Posterior cingulate gyrus (tissue), 11 donors: ENCODE results near the gene BRSK1.

Source experiments
- DNase-seq, 10 donors: peaks; one replicate each; pipeline versions ENCODE4 v3.0.0 to v3.0.0-alpha.2; 2020 to 2021; ENCODE audit warnings: mixed read lengths in 3 of 10
- intact Hi-C: fragments of 100-400 bp; cut with DNase I; formaldehyde crosslinking; loops from one replicate; pipeline ENCODE4 v1.15.1; 2023

The BRSK1 gene

DNA sequence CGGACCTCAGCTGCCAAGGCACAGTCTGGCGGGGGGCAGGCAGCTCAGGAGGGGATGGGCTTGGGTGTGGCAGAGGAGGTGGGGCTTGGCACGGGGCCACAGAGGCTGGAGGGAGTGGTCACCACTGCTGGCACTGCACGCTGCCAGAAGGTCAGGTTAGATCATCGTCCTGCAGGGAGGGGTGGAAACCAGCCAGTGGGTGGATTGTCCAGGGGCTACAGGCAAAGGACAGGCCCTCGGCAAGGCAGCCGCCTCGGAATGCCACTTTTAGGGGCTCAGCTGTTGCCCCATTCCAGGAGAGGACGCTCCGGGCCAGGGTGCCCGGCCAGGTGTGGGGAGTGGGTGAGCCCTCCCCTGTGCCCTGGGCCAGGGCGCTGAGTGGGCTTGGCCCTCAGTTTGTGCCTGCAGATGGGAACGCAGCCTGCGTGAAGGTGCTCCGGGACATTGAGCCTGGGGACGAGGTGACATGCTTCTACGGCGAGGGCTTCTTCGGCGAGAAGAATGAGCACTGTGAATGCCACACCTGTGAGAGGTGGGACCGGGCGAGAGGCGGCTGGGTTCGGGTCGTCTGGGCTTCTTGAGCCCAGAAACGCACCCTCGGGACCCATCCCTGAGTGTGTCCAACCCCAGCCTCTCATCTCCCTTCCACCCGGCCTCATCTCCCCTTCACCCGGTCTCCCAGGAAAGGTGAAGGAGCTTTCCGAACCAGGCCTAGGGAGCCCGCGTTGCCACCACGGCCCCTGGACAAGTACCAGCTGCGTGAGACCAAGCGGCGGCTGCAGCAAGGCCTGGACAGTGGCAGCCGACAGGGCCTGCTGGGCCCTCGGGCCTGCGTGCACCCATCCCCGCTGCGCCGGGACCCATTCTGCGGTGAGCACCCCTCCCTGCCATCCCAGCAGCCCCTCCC lies 62.3 kb downstream of the BRSK1 start:
- intact Hi-C loops: no loop called here
- DNase-seq: no peak

DNA sequence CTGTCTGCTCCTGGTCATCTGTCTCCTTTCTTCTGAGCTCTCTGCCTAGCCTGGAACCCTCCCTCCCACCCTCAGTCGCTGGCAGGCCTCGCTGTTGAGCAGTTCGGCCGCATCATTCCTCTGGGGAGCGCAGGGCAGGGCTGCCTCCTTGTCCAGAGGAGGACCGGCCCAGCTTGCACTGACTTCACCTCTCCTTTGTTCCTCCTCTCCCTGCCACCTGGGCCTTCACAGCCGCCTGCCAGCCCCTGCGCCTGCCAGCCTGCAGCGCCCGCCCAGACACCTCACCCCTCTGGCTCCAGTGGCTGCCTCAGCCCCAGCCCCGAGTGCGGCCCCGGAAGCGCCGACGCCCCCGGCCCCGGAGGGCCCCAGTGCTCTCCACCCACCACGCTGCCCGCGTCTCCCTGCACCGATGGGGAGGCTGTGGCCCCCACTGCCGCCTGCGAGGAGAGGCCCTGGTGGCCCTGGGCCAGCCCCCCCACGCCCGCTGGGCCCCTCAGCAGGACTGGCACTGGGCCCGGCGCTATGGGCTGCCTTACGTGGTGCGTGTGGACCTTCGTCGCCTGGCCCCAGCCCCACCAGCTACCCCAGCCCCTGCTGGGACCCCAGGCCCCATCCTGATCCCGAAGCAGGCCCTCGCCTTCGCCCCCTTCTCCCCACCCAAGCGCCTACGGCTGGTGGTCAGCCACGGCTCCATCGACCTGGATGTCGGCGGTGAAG lies 63.1 kb downstream of the BRSK1 start:
- intact Hi-C loops: no loop called here

DNA sequence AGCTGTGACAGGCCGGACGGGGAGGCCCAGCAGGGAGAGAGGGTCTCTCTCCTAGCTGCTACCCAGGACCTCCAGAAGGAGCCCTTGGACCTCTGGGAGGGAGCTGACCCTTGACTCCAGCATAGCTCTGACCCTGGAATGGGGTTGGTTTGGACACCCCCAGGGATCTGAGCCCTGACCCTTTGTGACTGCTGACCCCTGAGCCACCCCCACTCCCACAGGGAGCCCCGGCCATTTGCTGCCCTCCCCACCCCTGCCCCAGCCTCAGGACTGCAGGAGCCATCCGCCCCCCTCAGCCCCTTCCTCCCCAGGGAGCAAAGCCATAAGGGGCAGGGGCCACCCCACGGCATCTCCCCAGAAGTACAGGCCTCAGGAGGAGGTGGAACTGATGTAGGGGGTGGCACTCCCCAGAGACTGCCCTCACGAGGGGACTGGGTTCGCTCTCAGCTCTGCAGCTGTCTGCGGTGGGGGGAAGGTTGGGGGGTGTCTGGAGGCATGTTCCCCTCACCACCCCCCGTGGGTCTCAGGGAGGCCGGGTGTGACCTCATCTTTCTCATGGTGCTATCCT lies 63.7 kb downstream of the BRSK1 start:
- no peak for DNase-seq
- intact Hi-C loops: no loop called here

More for the DNA sequence above, 63.1 kb downstream of the BRSK1 start:
- no peak for DNase-seq

DNA sequence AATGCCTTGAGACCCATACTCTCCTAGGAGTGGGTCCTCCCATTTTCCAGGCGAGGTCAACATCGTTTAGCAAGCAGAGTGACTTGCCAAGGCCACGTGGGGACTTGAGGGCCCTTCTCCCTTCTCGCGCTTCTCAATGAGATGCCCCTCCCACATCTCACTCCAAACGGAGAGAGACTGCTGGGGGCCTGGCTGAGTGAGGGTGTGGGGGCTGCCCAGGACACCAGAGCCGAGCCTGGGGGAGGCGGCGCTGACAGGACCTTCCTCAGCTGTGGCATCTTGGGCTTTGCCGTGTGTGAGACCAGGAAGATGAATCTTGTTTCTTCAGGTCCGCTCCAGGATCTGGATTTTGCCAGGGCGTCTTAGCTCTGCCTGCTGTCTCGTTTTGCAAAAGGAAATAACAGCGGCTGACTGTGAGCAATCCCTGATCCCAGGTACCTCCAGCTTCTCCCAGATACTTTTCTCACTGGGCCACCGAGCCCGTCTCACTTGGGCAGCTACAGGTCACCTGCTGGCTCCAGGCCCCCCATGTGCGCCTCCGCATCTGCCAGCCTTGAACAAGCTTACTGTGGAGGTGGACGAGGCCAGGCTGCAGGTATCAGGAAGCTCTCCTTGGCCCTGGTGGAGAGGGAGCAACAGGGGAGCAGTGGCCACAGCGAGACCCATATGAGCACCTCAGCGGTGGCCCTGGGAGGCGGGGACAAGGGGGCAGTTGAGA lies 64.7 kb downstream of the BRSK1 start:
- intact Hi-C loops: no loop called here
- peak in 1 of 10 donors; percentile 78 for DNase-seq

DNA sequence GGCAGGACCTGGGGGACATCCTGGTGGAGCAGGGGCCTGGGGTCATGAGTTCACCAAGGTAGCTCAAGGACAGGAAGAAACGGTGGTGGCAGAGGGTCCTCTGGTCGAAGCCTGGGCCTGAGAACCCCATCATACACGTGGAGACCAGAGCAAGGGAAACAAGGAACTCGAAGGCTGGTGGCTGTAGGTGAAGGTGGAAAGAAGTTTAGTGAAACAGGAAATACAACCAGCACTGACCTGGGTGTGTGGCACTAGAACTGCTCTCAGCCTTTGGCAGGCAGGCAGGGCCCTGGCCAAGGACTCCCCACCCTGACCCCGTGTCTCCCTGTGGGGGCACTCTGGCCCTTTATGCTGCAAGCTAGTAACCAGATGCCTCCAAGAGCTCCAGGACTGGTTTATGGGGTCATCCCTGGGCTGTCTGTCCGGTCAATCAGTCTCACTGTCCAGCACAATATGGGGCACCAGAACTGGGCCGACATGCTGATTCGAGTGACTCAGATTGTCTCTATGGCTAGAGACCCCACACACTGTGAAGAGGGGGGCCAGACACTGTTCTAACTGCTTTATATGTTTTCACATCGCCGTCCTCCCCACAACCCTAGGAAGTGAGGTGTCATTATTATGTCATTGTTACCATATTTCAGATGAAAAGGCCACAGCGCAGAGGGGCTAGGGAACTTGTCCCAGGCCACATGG lies 67.0 kb downstream of the BRSK1 start:
- no peak for DNase-seq
- intact Hi-C loops: no loop called here

DNA sequence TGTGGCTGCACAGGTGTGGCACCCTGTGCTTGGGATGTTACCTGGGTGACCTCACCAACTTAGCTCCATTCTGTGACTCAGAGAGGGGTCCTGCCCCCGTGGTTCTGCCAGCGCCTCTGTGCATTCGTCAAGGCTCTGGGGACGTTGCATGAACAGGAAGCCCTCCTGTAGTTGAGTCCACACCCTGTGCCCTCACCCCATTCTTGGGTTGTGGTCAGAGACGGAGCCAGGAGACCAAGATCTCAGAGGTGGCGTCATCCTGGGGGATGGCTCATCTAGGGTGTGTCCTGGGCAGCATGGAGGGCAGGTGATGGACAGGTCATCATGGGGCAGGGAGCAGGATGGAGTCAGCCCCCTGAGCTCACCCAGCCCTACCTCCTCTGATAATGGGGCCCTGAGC lies 68.2 kb downstream of the BRSK1 start:
- no peak for DNase-seq
- intact Hi-C loops: no loop called here

DNA sequence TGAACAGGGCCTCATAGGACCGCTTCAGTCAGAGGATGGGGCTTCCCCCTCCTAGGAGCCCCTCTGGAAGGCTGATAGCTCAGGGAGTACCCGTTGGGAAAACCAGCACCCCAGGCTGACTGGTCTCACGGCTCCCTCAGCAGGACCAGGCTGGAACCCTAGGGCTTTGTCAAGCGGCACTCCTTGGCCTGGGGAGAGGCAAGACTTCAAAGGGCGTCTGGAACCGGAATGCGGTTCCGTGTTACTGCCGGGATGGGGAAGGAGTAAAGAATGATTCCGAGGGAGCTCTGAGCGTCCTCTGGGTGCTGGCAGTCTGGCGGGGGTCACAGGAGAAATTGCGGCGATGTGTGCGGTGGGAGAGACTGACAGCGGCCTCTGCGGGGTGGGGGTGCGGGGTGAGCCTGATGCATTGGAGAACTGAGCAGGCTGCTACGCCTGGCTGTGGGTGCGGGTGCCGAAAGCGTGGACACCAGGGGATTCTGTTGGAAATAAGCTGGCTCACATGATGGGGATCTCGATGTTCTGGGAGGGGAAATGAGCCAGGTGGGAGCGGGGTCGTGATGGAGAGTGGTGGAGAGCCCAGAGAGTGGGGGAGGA lies 68.8 kb downstream of the BRSK1 start:
- intact Hi-C loops: no loop called here
- no peak for DNase-seq

DNA sequence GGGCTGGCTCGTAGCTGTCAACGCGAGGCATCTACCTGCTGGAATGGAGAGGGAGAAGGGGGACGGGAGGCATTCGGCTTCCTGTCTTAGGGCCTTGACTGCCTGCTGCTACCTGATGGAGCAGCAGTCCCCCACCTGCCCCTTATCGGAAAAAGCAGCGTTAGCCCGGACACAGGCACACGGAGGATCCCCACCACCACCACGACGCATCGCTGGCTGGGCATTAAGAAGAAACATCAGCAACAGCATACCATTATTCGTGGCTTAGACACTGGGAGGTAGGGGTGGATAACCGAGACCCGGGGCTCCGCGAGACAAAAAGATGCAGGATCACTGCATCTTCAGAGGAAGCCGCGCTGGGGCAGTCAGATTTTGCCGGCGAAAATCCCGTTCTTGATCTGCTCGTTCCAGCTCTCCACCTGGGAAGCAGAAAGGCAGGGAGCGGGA lies 69.6 kb downstream of the BRSK1 start:
- intact Hi-C loops: no loop called here
- no peak for DNase-seq

DNA sequence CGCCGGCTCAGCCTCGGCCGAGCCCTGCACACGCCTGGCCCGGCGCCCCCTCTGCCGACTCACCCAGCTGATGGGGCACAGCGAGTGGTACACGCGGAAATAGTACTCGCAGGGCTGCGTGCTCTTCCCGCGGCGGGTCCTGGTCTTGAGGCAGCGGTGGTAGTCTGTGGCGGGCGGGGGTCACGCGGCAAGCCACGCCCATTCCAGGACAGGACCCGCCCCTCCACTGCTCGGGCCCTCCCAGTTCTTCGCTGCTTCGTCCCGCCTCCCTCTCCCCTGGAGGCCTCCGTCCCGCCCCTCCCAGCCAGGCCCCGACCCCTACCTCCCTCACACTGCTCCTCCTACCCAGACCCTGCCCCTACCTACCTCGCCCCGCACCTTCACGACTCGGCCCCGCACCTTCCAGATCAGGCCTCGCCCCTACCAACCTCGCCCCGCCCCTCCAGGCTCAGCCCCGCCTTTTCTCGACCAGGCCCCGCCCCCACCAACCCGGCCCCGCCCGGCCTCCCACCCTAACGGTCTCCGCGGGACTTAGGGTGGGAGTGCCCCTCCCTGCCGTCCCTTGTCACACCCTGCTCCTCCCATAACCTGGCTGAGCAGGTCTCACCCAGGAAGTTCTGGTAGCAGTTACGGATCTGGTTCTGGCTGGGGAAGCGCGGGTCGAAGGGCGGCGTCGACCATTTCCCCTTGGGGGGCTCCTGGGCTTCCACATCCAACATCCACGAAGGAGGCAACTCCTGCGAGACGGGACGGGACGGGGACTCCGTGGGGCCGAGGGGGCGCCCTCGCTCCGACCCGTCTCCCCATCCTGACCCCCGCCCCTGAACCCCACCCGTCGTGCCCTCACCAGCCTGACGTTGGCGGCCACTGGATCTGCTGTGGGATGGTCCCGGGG lies 70.3 kb downstream of the BRSK1 start:
- DNase-seq: peak in 1 of 10 donors; percentile 38
- intact Hi-C loops: no loop called here

DNA sequence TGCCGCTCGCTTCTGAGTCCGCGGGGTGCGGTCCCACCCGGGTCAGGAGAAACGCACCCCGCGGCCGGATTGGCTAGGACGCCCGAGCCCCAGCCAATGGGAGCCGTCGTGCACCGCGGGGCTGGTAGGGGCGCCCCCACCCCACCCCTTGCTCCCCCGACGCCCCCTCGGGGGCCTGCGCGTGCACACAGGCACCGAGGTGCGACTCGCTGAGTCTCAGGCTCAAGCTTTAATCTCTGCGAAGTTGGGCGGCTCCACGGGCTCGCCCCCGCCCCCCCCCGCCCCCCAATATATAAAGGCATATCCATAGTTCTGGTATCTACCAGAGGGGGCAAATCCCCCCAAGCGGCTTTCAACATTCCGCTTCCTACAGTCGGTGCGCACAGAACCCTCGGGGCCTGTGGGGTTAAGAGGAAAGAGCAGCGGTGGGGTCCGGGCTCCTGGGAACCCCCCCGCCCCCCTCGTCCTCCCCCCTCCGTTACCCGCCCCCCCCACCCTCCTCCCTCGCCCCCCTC lies 71.0 kb downstream of the BRSK1 start, which contains the start of gene COX6B2:
Gene COX6B2, minus strand, starts transcription at position 22 of the 515 bp plus-strand sequence. CDS start 198 bp downstream, outside the sequence.
- intact Hi-C loops: no loop called here
- no peak for DNase-seq

DNA sequence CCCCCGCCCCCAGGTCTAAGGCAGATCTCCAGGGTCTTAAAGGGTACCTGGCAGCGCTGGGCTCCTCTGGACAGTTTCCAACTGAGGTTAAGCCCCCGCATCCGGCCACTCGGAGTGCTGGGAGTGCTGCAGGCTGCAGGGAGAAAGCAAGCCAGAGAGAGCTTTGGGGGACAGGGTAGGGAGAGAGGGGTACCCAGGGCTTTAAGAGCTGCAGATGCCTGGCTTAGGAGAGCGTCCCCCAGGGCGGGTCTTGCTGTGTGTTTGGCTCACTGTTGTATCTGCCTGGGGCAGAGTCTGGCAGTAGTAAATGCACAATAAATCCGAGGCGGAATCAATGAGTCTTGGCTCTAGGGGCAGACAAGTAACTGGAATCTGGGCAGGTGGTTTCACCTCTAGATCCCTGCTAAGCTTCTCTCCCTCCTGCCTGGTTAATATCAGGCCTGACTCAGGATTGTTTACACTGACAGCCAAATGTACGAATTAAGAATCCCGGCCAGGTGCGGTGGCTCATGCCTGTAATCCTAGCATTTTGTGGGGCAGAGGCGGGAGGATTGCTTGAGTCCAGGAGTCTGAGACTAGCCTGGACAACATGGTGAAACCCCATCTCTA lies 71.5 kb downstream of the BRSK1 start:
- intact Hi-C loops: no loop called here
- no peak for DNase-seq

DNA sequence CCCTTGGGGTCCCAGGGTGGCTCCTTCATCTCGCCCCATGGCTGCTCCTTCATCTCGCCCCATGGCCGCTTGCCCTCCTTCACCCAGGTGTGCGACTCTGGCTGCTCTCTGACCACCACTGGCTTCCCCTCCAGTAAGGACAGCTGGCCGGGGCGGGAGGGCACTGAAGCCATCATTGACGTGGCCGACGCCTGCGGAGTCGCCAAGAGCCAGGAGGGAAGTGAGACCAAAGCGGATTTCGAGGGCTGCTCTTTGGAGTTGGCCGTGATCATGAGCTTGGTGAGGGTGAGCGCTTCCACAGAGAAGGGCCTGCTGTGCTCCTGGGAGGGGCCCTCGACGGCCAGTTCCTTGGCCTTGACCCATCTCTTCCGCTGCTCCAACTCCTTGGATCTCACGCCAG lies 74.7 kb downstream of the BRSK1 start:
- intact Hi-C loops: no loop called here
- no peak for DNase-seq

DNA sequence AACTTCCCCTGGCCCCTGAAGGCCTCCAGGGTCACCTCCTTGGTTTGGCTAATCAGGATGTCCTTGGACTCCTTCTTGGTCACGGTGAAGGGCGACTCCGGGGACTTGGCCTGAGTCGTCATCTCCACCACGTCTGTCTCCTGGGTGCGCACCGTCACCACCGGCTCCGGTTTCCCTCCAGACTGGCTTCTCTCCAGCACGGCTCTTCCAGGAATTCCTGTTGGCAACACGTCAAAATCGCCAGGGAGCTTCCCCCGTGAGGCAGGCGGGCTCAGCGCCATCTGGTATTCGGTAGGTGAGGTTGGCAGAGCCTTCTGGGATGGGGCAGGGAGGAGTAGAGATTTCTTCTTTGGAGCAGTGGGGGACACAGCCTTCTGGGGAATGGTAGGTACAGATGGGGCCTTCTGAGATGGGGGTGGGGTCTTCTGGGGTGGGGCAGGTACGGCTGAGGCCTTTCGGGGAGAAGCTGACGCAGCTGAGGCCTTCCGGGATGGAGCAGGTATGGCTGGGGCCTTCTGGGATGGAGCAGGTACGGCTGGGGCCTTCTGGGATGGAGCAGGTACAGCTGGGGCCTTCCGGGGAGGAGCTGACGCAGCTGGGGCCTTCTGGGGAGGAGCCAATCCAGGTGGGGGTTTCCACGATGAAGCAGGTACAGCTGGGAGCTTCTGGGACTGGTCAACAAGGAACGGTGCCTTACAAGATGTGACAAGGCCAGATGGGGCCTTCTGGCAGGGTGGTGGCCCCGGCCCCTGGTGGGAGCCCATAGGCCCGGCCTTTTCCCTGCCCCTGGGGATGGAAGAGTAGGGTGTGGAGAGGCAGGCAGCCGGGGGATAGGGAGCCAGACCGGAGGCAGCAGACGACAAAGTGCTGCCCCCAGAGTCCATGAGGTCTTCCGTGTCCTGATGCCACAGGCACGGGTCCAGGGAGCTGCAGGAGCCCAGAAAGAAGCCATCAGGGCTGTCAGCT lies 75.4 kb downstream of the BRSK1 start:
- no peak for DNase-seq
- intact Hi-C loops: no loop called here

DNA sequence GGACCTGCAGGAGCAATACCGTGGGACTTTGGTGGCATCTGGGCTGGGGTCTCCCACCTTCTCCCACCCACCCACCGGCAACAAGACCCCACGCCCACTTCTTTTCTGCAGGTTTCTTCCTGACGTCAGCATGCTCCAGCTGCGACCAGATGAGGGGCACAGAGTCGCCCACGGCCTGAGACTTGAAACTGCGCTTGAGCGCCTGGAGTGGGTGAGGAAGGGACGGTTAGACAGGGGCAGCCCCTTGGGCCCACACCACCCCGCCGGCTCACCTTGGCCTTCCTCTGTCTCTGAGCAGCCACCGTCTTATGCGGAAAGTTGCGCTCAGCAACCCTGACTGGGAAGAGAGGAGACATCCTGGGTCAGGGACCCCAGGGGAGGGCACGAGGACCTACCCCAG lies 77.1 kb downstream of the BRSK1 start:
- DNase-seq: no peak
- intact Hi-C loops: no loop called here
